ENCODE results near the gene GSTA2. TPM values are rescaled to one million over a fixed set of nuclear protein-coding genes. Genes with fewer than 3 reads are reported as not detected.

GSTA2 gene
- total and polyA plus RNA-seq, 2 of the 13 experiments (the other 11 are each of a cell fraction or from before 2014, with no cell fraction given), result 0.75 to 13.7 TPM

DNA sequence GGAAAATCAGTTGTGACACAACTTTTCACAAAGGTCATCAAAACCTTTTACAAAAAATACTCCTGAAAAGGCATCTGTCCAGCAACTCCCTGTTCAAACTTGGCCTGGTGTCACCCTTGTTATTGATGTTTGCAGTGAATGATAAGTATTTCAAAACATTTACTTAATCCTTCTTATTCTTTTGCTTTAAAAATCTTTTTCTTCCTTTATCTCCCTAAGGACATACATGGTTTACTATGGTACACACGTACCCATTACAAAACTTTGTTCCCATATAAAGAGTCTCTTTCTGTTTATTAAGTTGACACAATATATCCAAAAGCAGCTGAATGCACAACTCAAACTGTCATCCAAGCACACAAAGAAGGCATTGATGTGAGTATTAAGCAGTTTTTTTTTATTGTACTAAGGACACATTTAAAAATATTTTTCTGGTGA lies 17.5 kb downstream of the GSTA2 start (continued):
- TF ChIP-seq ZNF766 (CRISPR knock-in tag; IDR thresholded peaks at IDR 0.05; ENCODE audit: borderline replicate concordance), result no peak
- TF ChIP-seq, protein P1, sequence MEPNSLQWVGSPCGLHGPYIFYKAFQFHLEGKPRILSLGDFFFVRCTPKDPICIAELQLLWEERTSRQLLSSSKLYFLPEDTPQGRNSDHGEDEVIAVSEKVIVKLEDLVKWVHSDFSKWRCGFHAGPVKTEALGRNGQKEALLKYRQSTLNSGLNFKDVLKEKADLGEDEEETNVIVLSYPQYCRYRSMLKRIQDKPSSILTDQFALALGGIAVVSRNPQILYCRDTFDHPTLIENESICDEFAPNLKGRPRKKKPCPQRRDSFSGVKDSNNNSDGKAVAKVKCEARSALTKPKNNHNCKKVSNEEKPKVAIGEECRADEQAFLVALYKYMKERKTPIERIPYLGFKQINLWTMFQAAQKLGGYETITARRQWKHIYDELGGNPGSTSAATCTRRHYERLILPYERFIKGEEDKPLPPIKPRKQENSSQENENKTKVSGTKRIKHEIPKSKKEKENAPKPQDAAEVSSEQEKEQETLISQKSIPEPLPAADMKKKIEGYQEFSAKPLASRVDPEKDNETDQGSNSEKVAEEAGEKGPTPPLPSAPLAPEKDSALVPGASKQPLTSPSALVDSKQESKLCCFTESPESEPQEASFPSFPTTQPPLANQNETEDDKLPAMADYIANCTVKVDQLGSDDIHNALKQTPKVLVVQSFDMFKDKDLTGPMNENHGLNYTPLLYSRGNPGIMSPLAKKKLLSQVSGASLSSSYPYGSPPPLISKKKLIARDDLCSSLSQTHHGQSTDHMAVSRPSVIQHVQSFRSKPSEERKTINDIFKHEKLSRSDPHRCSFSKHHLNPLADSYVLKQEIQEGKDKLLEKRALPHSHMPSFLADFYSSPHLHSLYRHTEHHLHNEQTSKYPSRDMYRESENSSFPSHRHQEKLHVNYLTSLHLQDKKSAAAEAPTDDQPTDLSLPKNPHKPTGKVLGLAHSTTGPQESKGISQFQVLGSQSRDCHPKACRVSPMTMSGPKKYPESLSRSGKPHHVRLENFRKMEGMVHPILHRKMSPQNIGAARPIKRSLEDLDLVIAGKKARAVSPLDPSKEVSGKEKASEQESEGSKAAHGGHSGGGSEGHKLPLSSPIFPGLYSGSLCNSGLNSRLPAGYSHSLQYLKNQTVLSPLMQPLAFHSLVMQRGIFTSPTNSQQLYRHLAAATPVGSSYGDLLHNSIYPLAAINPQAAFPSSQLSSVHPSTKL (CRISPR knock-in tag; IDR thresholded peaks at IDR 0.05), result peak; percentile 86
- peak; percentile 75 for TF ChIP-seq HNF4A (CRISPR knock-in tag; IDR thresholded peaks at IDR 0.05)
- no peak for TF ChIP-seq ZNF235 (CRISPR knock-in tag; IDR thresholded peaks at IDR 0.05; ENCODE audit: borderline replicate concordance)
- TF ChIP-seq ZNF44 (CRISPR knock-in tag; IDR thresholded peaks at IDR 0.05), result no peak
- no peak for TF ChIP-seq ZNF790 (CRISPR knock-in tag; IDR thresholded peaks at IDR 0.05; ENCODE audit: borderline replicate concordance)
- TF ChIP-seq ARNTL (CRISPR knock-in tag; IDR thresholded peaks at IDR 0.05), result no peak
- TF ChIP-seq, protein P2, sequence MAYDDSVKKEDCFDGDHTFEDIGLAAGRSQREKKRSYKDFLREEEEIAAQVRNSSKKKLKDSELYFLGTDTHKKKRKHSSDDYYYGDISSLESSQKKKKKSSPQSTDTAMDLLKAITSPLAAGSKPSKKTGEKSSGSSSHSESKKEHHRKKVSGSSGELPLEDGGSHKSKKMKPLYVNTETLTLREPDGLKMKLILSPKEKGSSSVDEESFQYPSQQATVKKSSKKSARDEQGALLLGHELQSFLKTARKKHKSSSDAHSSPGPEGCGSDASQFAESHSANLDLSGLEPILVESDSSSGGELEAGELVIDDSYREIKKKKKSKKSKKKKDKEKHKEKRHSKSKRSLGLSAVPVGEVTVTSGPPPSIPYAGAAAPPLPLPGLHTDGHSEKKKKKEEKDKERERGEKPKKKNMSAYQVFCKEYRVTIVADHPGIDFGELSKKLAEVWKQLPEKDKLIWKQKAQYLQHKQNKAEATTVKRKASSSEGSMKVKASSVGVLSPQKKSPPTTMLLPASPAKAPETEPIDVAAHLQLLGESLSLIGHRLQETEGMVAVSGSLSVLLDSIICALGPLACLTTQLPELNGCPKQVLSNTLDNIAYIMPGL (CRISPR knock-in tag; IDR thresholded peaks at IDR 0.05; ENCODE audit: borderline replicate concordance in 1 of 2, low read depth in 1 of 2), result no peak; a peak in 1 of 4 replicates
- TF ChIP-seq ZNF841 (CRISPR knock-in tag; IDR thresholded peaks at IDR 0.05; ENCODE audit: borderline replicate concordance), result no peak
- TF ChIP-seq NCOA1 (CRISPR knock-in tag; IDR thresholded peaks at IDR 0.05), result no peak
- TF ChIP-seq, protein P3, sequence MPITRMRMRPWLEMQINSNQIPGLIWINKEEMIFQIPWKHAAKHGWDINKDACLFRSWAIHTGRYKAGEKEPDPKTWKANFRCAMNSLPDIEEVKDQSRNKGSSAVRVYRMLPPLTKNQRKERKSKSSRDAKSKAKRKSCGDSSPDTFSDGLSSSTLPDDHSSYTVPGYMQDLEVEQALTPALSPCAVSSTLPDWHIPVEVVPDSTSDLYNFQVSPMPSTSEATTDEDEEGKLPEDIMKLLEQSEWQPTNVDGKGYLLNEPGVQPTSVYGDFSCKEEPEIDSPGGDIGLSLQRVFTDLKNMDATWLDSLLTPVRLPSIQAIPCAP (CRISPR knock-in tag; IDR thresholded peaks at IDR 0.05; ENCODE audit: low read depth), result no peak
- TF ChIP-seq ELF3 (CRISPR knock-in tag; IDR thresholded peaks at IDR 0.05), result 0 out of 2 replicates have a peak, but pooled peaks have one; percentile 20
- no peak for TF ChIP-seq CHCHD3 (CRISPR knock-in tag; IDR thresholded peaks at IDR 0.05)
- no peak for TF ChIP-seq CCDC6 (CRISPR knock-in tag; IDR thresholded peaks at IDR 0.05)
- no peak for TF ChIP-seq MTF2 (CRISPR knock-in tag; IDR thresholded peaks at IDR 0.05; ENCODE audit: borderline replicate concordance)
- TF ChIP-seq ZNF446 (CRISPR knock-in tag; IDR thresholded peaks at IDR 0.05), result no peak
- TF ChIP-seq, protein P4, sequence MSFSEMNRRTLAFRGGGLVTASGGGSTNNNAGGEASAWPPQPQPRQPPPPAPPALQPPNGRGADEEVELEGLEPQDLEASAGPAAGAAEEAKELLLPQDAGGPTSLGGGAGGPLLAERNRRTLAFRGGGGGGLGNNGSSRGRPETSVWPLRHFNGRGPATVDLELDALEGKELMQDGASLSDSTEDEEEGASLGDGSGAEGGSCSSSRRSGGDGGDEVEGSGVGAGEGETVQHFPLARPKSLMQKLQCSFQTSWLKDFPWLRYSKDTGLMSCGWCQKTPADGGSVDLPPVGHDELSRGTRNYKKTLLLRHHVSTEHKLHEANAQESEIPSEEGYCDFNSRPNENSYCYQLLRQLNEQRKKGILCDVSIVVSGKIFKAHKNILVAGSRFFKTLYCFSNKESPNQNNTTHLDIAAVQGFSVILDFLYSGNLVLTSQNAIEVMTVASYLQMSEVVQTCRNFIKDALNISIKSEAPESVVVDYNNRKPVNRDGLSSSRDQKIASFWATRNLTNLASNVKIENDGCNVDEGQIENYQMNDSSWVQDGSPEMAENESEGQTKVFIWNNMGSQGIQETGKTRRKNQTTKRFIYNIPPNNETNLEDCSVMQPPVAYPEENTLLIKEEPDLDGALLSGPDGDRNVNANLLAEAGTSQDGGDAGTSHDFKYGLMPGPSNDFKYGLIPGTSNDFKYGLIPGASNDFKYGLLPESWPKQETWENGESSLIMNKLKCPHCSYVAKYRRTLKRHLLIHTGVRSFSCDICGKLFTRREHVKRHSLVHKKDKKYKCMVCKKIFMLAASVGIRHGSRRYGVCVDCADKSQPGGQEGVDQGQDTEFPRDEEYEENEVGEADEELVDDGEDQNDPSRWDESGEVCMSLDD (CRISPR knock-in tag; IDR thresholded peaks at IDR 0.05; ENCODE audit: borderline replicate concordance), result no peak
- TF ChIP-seq, protein P5, sequence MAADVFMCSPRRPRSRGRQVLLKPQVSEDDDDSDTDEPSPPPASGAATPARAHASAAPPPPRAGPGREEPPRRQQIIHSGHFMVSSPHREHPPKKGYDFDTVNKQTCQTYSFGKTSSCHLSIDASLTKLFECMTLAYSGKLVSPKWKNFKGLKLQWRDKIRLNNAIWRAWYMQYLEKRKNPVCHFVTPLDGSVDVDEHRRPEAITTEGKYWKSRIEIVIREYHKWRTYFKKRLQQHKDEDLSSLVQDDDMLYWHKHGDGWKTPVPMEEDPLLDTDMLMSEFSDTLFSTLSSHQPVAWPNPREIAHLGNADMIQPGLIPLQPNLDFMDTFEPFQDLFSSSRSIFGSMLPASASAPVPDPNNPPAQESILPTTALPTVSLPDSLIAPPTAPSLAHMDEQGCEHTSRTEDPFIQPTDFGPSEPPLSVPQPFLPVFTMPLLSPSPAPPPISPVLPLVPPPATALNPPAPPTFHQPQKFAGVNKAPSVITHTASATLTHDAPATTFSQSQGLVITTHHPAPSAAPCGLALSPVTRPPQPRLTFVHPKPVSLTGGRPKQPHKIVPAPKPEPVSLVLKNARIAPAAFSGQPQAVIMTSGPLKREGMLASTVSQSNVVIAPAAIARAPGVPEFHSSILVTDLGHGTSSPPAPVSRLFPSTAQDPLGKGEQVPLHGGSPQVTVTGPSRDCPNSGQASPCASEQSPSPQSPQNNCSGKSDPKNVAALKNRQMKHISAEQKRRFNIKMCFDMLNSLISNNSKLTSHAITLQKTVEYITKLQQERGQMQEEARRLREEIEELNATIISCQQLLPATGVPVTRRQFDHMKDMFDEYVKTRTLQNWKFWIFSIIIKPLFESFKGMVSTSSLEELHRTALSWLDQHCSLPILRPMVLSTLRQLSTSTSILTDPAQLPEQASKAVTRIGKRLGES (CRISPR knock-in tag; IDR thresholded peaks at IDR 0.05; ENCODE audit: borderline replicate concordance), result no peak
